Measurements from ENCODE around the gene PET117.

DNA sequence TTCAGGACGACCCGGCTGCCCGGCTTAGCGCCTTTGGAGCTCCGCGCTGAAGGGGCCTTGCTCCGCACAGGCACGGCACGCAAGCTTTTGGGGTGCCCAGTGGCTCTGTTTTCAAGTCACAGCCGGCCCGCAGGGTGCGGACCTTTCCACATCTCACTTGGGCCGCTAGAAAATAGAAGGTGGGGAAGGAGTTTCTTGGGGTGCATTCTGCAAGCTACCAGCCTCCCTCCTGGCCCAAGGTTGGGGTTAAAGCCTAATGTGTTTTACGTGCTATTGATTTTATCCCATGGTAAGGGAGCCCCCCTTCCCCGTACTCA, 561 bp downstream of the PET117 start:
- TF ChIP-seq EP300 (IDR thresholded peaks at IDR 0.05; ENCODE audit: low read depth): no peak
- TF ChIP-seq, protein P1, sequence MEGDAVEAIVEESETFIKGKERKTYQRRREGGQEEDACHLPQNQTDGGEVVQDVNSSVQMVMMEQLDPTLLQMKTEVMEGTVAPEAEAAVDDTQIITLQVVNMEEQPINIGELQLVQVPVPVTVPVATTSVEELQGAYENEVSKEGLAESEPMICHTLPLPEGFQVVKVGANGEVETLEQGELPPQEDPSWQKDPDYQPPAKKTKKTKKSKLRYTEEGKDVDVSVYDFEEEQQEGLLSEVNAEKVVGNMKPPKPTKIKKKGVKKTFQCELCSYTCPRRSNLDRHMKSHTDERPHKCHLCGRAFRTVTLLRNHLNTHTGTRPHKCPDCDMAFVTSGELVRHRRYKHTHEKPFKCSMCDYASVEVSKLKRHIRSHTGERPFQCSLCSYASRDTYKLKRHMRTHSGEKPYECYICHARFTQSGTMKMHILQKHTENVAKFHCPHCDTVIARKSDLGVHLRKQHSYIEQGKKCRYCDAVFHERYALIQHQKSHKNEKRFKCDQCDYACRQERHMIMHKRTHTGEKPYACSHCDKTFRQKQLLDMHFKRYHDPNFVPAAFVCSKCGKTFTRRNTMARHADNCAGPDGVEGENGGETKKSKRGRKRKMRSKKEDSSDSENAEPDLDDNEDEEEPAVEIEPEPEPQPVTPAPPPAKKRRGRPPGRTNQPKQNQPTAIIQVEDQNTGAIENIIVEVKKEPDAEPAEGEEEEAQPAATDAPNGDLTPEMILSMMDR (IDR thresholded peaks at IDR 0.05): no peak
